Fibroblast of lung (primary cell): Measurements from ENCODE around the gene GLB1L. TPM values are rescaled to one million over a fixed set of nuclear protein-coding genes. Genes with fewer than 3 reads are reported as not detected.

Source experiments
- DNase-seq, 2 donors: peaks; one replicate each; pipeline versions ENCODE4 v3.0.0 to v3.0.0-alpha.2; 2010; ENCODE audit warnings: low read depth in 2 of 2
- H2AFZ ChIP-seq: 2 replicates; pipeline ENCODE4 v1.5.1; 2012; ENCODE audit warnings: low read length, control low read depth, inconsistent platforms
- H3K27ac ChIP-seq: 2 replicates; pipeline ENCODE4 v1.5.1; 2011; ENCODE audit warnings: low read length, control low read depth; ENCODE audit not compliant: insufficient read depth
- H3K27me3 ChIP-seq: 2 replicates; pipeline ENCODE4 v1.5.1; 2011; ENCODE audit warnings: mild to moderate bottlenecking, low read length; ENCODE audit not compliant: control insufficient read depth, insufficient read depth
- H3K36me3 ChIP-seq: 2 replicates; pipeline ENCODE4 v1.5.1; 2011; ENCODE audit warnings: low read length; ENCODE audit not compliant: control insufficient read depth, insufficient read depth
- H3K4me1 ChIP-seq: 2 replicates; pipeline ENCODE4 v1.5.1; 2011; ENCODE audit warnings: low read length; ENCODE audit not compliant: control insufficient read depth, insufficient read depth; ENCODE audit errors: extremely low read depth
- H3K4me2 ChIP-seq: 2 replicates; pipeline ENCODE4 v1.5.1; 2011; ENCODE audit warnings: low read length, control low read depth; ENCODE audit not compliant: insufficient read depth; ENCODE audit errors: extremely low read depth
- H3K4me3 ChIP-seq, 4 experiments: fragments of 200-600 bp in 1 of 4; sonication (generic) in 1 of 4; replicated peaks in 1 of 4; 2 replicates each; pipeline ENCODE4 v1.5.1; 2011 to 2016; ENCODE audit warnings: low read length in 4 of 4, low read depth in 3 of 4, mild to moderate bottlenecking in 3 of 4, control low read depth in 2 of 4, inconsistent platforms in 1 of 4, mixed read lengths in 1 of 4; ENCODE audit not compliant: insufficient read depth in 1 of 4; ENCODE audit errors: control extremely low read depth in 1 of 4
- H3K79me2 ChIP-seq: 2 replicates; pipeline ENCODE4 v1.5.1; 2012; ENCODE audit warnings: mild to moderate bottlenecking, low read length, inconsistent platforms; ENCODE audit not compliant: control insufficient read depth, insufficient read depth
- H3K9ac ChIP-seq: 2 replicates; pipeline ENCODE4 v1.5.1; 2011; ENCODE audit warnings: mild to moderate bottlenecking, low read length, control low read depth; ENCODE audit not compliant: insufficient read depth
- H3K9me3 ChIP-seq: 2 replicates; pipeline ENCODE4 v1.5.1; 2012; ENCODE audit warnings: low read depth, low read length; ENCODE audit not compliant: control insufficient read depth, insufficient read depth
- H4K20me1 ChIP-seq: 2 replicates; pipeline ENCODE4 v1.5.1; 2011; ENCODE audit warnings: low read length; ENCODE audit not compliant: control insufficient read depth, insufficient read depth; ENCODE audit errors: extremely low read depth
- CTCF ChIP-seq, 2 donors: IDR thresholded peaks in 1 of 2; conservative IDR thresholded peaks in 1 of 2; 1 replicate in 1 of 2; 2 replicates in 1 of 2; pipeline ENCODE4 v1.5.1; 2011 to 2012; ENCODE audit warnings: low read length in 2 of 2, control low read depth in 1 of 2, inconsistent platforms in 1 of 2, low read depth in 1 of 2, mild to moderate bottlenecking in 1 of 2
- EZH2 ChIP-seq: IDR thresholded peaks from 2 replicates; pipeline ENCODE4 v1.5.1; 2012; ENCODE audit warnings: low read length, control low read depth, mild to moderate bottlenecking; ENCODE audit errors: missing control alignments
- polyA plus RNA-seq, 2 donors: library from polyadenylated mRNA; depleted of rRNA in 1 of 2; stranded (reverse) in 1 of 2; unstranded in 1 of 2; fragments of >200 nt; gene quantifications; 2 replicates each; pipeline ENCODE4 v1.2.1, GENCODE V29; 2011 to 2012; ENCODE audit warnings: missing spikeins in 1 of 2
- total RNA-seq: library from RNA; depleted of rRNA; stranded (reverse); fragments of >200 nt; gene quantifications from 2 replicates; pipeline ENCODE4 v1.2.1, GENCODE V29; 2014

Gene GLB1L
- total and polyA plus RNA-seq, 2 donors (not counting 1 experiment from before 2014, with no cell fraction given): 12.8 to 28.2 TPM

- Histone ChIP-seq H3K4me1 (no peaks in the 10 kb centered on the region), H3K79me2 (no peaks in the 10 kb centered on the region), H3K9ac (no peak overlapping the region), H3K9me3 (no peaks in the 10 kb centered on the region), H3K4me3 (no peak overlapping the region), H2AFZ (no peak overlapping the region), H3K27me3 (no peaks in the 10 kb centered on the region), H3K27ac (no peak overlapping the region), H4K20me1 (no peaks in the 10 kb centered on the region), H3K36me3 (peaks cover 7% of the 10 kb centered on the region), H3K4me2 (no peak overlapping the region)
- no peak for DNase-seq
- no peak for TF ChIP-seq CTCF (conservative IDR thresholded peaks at IDR 0.05 in 1 of 2, IDR thresholded peaks at IDR 0.05 in 1 of 2; ENCODE audit: low read depth in 1 of 2, low read length in 2 of 2)
- no peak for TF ChIP-seq EZH2
These were observed 58.3 kb downstream of the GLB1L start for GRCh38 chr2:219186754-219187456.

Other genes with a start within 250 kb of the GLB1L start
- not detected in 2 replicates for gene CFAP65, start 203.9 kb downstream of the GLB1L start, total RNA-seq
- gene CFAP65, start 203.9 kb downstream of the GLB1L start, polyA plus RNA-seq: not detected in 2 replicates
- not detected in 2 replicates for gene IHH, start 184.5 kb downstream of the GLB1L start, total RNA-seq
- gene IHH, start 184.5 kb downstream of the GLB1L start, polyA plus RNA-seq: not detected in 2 replicates
- 20.3 and 22.1 TPM in 2 replicates for gene NHEJ1, start 84.6 kb downstream of the GLB1L start, total RNA-seq
- 22.3 and 24.8 TPM in 2 replicates for gene NHEJ1, start 84.6 kb downstream of the GLB1L start, polyA plus RNA-seq
- 1.8 and 2.5 TPM in 2 replicates for gene SLC23A3, start 75.4 kb downstream of the GLB1L start, total RNA-seq
- gene SLC23A3, start 75.4 kb downstream of the GLB1L start, polyA plus RNA-seq: 0.29 and 0.52 TPM in 2 replicates
- gene CNPPD1, start 68.5 kb downstream of the GLB1L start, total RNA-seq: 22.6 and 33.5 TPM in 2 replicates
- gene CNPPD1, start 68.5 kb downstream of the GLB1L start, polyA plus RNA-seq: 42.2 and 49.4 TPM in 2 replicates
- gene RETREG2, start 67.2 kb downstream of the GLB1L start, total RNA-seq: 88.7 and 95.3 TPM in 2 replicates
- 64.6 and 89.5 TPM in 2 replicates for gene RETREG2, start 67.2 kb downstream of the GLB1L start, polyA plus RNA-seq
- gene ZFAND2B, start 38.7 kb downstream of the GLB1L start, total RNA-seq: 29.3 and 40.0 TPM in 2 replicates
- 26.8 and 29.9 TPM in 2 replicates for gene ZFAND2B, start 38.7 kb downstream of the GLB1L start, polyA plus RNA-seq
- 47.0 and 49.5 TPM in 2 replicates for gene ABCB6, start 26.5 kb downstream of the GLB1L start, total RNA-seq
- 12.5 and 14.7 TPM in 2 replicates for gene ABCB6, start 26.5 kb downstream of the GLB1L start, polyA plus RNA-seq
- 27.2 and 47.2 TPM in 2 replicates for gene ATG9A, start 15.8 kb downstream of the GLB1L start, total RNA-seq
- gene ATG9A, start 15.8 kb downstream of the GLB1L start, polyA plus RNA-seq: 64.5 and 68.2 TPM in 2 replicates
- gene ANKZF1, start 15.6 kb downstream of the GLB1L start, total RNA-seq: 28.8 and 32.7 TPM in 2 replicates
- gene ANKZF1, start 15.6 kb downstream of the GLB1L start, polyA plus RNA-seq: 9.9 and 13.2 TPM in 2 replicates
- 26.7 and 30.7 TPM in 2 replicates for gene STK16, start within 50 bp of the GLB1L start, total RNA-seq
- gene STK16, start within 50 bp of the GLB1L start, polyA plus RNA-seq: 35.7 and 42.8 TPM in 2 replicates
- gene TUBA4B, start 7.8 kb upstream of the GLB1L start, total RNA-seq: not detected in 2 replicates
- gene TUBA4B, start 7.8 kb upstream of the GLB1L start, polyA plus RNA-seq: not detected in 2 replicates
- gene TUBA4A, start 8.5 kb upstream of the GLB1L start, total RNA-seq: 5.6 and 7.7 TPM in 2 replicates
- 14.7 and 34.2 TPM in 2 replicates for gene TUBA4A, start 8.5 kb upstream of the GLB1L start, polyA plus RNA-seq
- 55.2 and 81.3 TPM in 2 replicates for gene DNAJB2, start 33.9 kb upstream of the GLB1L start, total RNA-seq
- 24.9 and 29.8 TPM in 2 replicates for gene DNAJB2, start 33.9 kb upstream of the GLB1L start, polyA plus RNA-seq
- 3.5 and 10.8 TPM in 2 replicates for gene PTPRN, start 64.0 kb upstream of the GLB1L start, total RNA-seq
- gene PTPRN, start 64.0 kb upstream of the GLB1L start, polyA plus RNA-seq: 0.28 and 0.55 TPM in 2 replicates
- not detected in 2 replicates for gene RESP18, start 87.3 kb upstream of the GLB1L start, total RNA-seq
- gene RESP18, start 87.3 kb upstream of the GLB1L start, polyA plus RNA-seq: not detected in 2 replicates
- gene DNPEP, start 142.5 kb upstream of the GLB1L start, total RNA-seq: 69.9 and 72.5 TPM in 2 replicates
- gene DNPEP, start 142.5 kb upstream of the GLB1L start, polyA plus RNA-seq: 38.2 and 44.0 TPM in 2 replicates
- gene DES, start 172.9 kb upstream of the GLB1L start, total RNA-seq: 34.7 and 69.3 TPM in 2 replicates
- 3.8 and 11.0 TPM in 2 replicates for gene DES, start 172.9 kb upstream of the GLB1L start, polyA plus RNA-seq
- 13.1 and 20.1 TPM in 2 replicates for gene SPEG, start 189.4 kb upstream of the GLB1L start, total RNA-seq
- 5.6 and 9.5 TPM in 2 replicates for gene SPEG, start 189.4 kb upstream of the GLB1L start, polyA plus RNA-seq